Activated effector memory CD4-positive, alpha-beta T cell treated with Interleukin-2 at 50 U/mL for 16 hours (primary cell): ENCODE measurements around the gene HHIPL1.

Source experiments
- DNase-seq: peaks from one replicate; pipeline ENCODE4 v3.0.0-alpha.2; 2020

HHIPL1 gene

GRCh38 chr14:99612071-99612737, 32.7 kb upstream of the HHIPL1 start:
- no peak for DNase-seq

- no peak for DNase-seq
Observed at GRCh38 chr14:99612738-99613330, 32.1 kb upstream of the HHIPL1 start.

GRCh38 chr14:99615497-99616157, 29.3 kb upstream of the HHIPL1 start:
- no peak for DNase-seq

- no peak for DNase-seq
Observed at GRCh38 chr14:99616832-99617800, 27.8 kb upstream of the HHIPL1 start.

GRCh38 chr14:99619835-99620834, 24.8 kb upstream of the HHIPL1 start:
- DNase-seq, result no peak

GRCh38 chr14:99621948-99622347, 23.0 kb upstream of the HHIPL1 start:
- DNase-seq, result no peak

GRCh38 chr14:99624024-99624423, 20.9 kb upstream of the HHIPL1 start:
- no peak for DNase-seq

- no peak for DNase-seq
Observed at GRCh38 chr14:99624971-99625370, 20.0 kb upstream of the HHIPL1 start.

- DNase-seq, result no peak
Observed at GRCh38 chr14:99625476-99625875, 19.5 kb upstream of the HHIPL1 start.

GRCh38 chr14:99626041-99626648, 18.8 kb upstream of the HHIPL1 start:
- no peak for DNase-seq

- no peak for DNase-seq
Observed at GRCh38 chr14:99627100-99627499, 17.8 kb upstream of the HHIPL1 start.

GRCh38 chr14:99627510-99628381, 17.2 kb upstream of the HHIPL1 start:
- DNase-seq, result no peak

GRCh38 chr14:99628887-99629618, 15.9 kb upstream of the HHIPL1 start:
- peak; percentile 45 for DNase-seq

- no peak for DNase-seq
Observed at GRCh38 chr14:99630202-99630601, 14.7 kb upstream of the HHIPL1 start.

- DNase-seq, result no peak
Observed at GRCh38 chr14:99632410-99633035, 12.4 kb upstream of the HHIPL1 start.

- DNase-seq, result no peak
Observed at GRCh38 chr14:99633141-99633540, 11.8 kb upstream of the HHIPL1 start.

GRCh38 chr14:99633918-99634317, 11.0 kb upstream of the HHIPL1 start:
- DNase-seq, result no peak

GRCh38 chr14:99634443-99634842, 10.5 kb upstream of the HHIPL1 start:
- no peak for DNase-seq

- no peak for DNase-seq
Observed at GRCh38 chr14:99635116-99635515, 9.8 kb upstream of the HHIPL1 start.
